Embryonic facial prominence (tissue), 1 donor: Measurements from ENCODE around the gene ADORA1.
A peak's percentile ranks its signal among the peaks of the same experiment; 100 is the strongest.

ENCODE experiments used
- DNase-seq: peaks from one replicate; pipeline ENCODE4 v3.0.0-alpha.2; 2016; ENCODE audit errors: extremely low spot score

ADORA1 gene

GRCh38 chr1:203213126-203213525 lies 85.6 kb downstream of the ADORA1 start:
- no peak for DNase-seq

DNA sequence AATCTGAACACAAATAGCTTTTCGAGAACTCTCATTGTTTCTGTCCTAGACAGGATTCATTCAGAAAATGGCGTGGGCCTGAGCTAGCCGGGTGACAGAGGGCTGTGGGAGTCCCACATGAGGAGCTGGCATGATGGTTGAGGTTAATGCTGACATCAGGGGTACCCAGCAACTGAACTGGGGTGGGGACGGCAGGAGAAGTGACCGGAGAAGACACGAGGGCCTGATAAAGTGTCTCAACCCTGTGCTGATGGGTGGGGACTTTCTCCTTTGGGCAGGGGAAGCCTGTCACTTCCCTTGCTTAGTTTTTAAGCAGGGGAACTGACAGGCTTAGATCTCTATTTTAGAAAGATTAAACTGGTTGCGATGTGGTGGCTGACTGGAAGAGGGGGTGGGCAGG lies 87.3 kb downstream of the ADORA1 start:
- no peak for DNase-seq

GRCh38 chr1:203215573-203215972 lies 88.0 kb downstream of the ADORA1 start:
- no peak for DNase-seq

DNA sequence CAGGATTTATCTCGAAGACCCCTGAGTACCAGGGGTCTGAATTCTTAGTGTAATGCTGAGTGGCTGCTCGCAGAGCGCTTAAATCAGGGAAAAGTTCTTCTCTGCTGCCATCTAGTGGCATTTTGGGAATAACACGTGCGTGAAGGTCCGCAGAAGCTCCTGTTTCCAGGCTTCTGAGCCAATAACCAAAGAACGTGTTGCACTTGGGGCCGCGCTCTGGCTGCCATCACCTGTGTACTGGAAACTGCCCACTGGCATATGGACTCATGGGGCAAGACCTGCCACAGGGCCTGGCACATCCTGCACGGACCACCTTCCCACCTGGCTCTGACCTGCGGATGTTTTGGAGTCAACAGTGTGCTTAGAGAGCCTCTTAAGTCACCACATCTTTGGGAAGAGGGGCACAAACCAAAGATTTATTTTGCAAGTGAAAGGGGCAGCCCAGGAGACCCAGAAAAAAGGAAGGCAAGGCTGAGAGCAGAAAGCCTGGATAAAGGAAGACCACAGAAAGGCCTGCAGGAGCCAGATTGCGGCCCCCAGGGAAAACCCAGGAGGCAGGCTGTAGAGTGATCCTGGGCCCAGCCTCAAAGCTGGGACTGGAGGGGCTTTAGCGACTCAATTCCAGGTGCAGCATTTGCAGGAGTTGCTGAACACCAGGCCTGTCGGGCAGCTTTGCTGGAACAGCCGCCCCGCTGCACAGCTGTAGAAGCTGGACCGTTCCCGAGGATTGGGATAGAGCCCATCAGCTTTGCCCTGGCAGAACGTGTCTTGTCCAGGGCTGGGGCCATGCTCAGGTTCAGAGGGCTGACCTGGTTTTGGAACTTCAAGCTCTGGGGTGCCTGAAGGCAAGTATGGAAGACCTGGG lies 89.0 kb downstream of the ADORA1 start:
- peak; percentile 72 for DNase-seq
